NCI-H1105 treated with DMSO at 0.1 percent for 48 hours (cell line): ENCODE measurements around the gene HOXA6.

Source experiments
- DNase-seq: peaks from one replicate; lab custom pipeline; 2025; lab: John Stamatoyannopoulos, UW

The HOXA6 gene

DNA sequence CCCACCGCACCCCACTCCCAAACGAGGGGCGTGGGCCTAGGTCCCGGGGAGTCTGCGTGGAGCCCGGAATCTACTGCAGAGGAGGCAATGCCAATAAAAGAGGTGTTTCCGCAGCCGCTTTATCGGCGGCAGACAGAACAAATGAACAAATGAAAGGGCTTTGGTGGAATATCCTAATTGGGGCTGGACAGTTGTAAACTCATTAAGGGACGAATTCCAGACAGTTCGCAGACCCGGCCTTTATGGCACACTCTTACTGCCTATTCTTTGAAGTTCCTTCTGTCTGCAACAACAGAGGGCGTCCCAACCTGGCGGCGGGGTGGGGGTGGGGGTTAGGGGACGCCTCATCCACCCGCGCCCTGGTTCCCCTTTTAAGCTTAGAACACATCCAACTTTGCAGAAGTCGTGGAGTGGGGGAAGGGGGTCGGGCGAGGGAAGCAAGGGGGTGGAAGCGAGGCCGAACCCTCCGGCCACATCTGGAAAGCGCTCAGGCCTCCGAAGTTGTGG is 13.7 kb upstream of the HOXA6 start:
- peak; percentile 47 for DNase-seq

DNA sequence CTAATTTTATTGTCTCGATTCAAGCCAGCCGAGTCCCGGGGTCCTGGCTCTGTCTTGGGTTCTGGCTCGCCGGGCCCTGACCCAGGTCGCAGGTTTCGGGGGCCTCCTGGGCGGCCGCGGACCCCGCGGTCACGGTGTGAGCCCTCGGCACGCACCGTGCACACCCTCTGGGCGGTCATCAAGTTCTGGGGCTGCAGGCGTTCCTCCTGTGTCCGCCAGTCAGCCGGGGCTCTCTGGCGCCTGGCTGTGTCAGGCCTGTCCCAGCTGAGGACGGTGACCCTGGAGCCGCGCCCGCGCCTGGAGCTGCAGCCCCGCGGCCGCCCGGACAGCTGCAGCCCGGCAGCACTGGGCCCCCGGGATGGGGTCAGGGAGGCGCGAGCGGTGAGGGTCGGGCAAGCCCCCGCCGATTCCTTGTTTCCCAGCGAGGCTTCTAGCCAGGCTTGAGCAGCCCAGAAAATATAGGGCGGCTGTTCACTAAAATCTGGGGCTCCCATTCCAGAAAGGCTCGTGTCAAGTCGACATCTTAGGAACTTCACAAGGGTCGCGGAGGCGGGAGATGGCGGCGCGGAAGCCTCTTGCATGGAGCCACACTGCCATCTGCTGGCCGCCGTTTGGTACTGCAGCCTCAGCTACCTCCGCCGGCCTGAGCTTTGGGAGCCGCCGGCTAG is 13.1 kb upstream of the HOXA6 start:
- DNase-seq, result peak; percentile 80

DNA sequence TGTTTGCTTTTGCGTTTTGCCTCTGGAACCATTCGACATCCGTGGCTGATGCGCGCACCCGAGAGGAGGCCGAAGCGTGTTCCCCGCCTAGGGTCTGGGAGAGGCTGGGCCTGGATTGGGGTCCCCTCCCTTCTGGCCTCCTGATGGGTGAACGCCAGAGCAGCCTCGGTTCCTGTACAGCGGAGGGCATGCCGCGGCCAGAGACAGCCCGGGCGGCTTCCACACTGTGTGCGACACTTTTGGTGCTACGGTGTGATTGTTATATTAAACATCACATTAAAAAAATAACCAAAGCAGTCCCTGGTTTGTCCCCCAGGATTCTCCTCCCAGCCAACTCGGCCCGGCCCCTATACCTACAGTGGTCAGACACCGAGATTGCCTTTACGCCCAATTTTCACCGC is 12.6 kb upstream of the HOXA6 start:
- DNase-seq, result no peak

DNA sequence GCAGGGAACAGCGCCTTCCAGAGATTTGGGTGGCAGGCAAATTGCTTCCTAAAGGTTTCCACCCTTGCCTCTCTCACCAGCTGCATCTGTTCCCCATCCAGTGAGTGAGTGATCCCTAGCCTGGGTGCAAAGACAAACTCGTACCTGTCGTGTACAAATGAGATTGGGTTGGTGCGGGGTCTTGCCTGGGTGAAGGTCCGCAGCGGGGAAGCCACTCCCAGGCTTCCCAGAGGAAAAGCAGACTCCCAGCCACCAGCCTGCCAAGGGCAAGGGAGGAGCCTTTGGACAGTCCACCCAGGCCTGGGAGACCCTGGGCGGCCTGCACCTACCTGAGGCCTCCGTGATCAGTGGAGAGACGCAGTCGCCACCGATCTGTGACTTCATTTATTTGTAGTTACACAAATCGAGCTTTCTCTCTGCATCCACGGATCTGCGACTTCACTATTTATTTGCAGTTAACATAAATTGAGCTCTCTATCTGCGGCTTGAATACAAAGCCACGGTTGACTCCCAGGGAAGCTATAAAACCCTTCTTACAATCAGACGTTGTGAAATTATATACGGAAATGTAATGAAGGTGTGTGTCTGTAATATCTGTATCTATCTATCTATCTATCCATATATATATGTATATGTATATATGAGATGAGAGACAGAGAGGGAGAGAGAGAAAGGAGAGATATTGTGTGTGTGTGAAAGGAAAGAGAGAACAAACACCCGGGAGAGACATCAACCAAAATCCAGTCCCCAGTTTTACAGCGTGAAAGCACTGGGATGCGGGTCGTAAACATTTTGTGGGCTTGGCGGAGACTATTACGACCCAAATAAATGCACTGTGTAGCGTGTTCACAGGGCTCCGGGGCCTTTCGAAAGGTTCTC is 11.9 kb upstream of the HOXA6 start:
- no peak for DNase-seq

DNA sequence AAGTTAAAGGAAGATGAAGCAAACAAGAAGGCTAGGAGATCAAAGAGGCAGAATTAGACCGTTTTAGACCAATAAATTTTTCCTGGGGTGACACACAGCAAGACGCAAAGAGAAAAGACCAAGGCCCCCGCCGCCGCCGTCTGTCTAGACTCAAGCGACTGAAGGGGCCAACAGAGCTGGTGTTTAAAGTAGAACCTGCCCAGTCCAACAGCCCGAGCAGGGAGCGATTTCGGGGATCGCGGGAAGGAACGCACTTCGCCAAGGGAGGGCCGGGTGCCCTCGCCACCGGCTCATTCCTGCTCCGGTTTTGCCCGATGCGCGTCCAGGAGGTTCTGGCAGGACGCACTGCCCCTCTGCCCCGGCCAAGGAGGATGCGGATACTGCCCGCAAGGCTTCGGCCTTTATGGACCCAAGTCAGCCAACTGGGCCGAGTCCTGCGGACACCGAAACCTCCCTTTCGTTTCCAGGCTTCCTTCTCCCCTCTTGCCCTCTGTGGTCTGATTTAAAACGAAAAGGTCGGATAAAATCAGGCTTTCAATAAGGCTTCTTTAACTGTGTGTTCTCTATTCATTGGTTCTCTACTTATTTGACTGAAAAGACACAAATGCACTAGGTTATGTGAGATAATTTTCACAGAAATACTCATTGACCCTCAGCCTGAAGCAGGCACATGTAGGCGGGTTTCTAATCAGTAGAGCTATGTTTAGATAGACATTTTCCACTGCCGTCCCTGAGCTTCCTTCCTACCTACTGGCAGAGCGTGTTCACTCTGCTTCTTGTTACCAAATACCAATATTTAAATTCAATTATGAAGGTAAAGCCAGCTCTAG is 11.1 kb upstream of the HOXA6 start:
- DNase-seq, result no peak

DNA sequence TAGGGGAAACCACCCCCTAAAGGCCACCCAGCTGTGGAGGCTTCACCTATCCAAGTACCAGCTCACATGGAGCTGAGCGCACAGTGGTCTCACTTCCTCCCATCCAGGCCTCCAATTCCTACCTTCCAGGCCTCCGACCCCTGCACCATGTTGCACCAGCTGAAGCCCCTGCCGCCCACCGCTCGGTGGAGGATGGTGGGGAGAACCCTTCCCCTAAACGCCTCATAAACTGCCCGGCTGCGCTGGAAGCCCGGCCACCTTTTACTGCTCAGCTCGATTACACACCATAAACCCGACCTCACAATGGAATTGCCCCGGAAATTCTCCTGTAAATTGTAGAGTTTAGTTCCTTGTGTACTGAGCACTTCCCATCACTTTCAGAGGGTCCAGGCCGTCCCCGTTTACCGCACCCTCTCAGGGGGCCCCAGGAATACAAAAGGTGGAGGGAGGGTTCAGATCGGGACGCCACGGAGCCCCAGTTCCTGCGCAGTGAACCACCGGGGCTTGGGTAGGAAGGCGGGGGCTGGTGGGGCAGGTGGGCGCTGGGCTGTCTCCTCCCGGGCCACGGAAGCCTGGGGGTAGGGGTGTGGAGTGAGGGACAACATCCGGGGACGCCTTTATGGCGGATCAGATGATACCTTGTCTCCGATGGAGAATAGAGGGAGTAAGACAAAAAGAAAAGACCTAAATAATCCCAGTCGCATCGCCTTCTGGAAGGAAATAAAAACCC is 10.3 kb upstream of the HOXA6 start:
- no peak for DNase-seq

DNA sequence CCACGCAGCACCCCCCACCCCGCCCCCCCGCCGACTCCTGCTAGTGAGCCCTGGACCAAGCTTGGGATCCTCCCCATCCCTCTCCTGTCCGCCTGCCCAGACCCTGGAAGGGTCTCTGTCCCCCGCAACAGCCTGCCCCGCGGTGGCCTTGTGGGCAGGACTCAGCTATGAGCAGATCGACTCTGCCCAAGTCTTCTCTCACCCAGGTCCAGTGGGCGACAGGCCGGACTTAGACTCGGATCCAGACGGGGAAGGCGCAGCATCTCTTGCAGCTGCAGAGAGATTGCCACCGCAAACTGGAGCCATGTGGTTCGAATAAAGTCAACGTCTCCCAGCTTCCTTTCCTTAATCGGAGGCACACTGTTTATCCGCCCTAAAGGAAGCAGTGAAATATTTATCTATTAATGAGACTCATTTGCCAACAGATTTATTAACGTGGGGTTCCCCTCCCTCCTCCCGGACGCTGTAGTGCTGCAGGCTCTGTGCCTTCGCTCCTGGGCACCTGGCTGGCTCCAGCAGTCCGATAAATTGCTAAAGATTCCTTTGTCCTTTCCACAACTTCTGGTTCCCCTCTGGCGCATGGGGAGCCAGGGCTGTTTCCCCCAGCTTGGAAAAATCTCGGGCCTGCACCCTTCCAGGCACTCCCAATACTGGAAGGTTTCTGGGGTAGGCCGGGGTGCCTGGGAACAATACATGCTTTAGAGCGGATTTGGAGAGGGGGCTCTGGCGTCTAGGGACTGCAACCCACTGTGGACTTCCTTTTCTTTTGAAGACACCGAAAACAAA is 9.5 kb upstream of the HOXA6 start:
- DNase-seq, result no peak

DNA sequence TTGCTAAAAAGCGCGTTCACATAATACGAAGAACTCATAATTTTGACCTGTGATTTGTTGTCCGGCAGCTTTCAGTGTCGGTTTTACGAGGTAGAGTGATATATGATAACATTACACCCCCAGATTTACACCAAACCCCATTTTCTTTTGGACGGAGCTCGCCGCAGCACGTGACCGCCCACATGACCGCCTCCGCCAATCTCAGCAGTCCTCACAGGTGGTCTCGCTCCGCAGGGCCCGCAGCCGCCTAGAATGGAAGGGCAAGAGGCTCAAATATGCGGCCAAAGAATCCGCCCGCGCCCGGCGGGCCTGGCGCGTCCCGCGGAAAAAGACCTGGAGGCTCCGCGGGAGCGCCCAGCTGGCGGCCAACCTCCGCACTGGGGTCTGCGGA is 8.9 kb upstream of the HOXA6 start, which contains the start of gene HOXA7:
Gene HOXA7, minus strand, starts transcription at position 168 of the 391 bp plus-strand sequence. Its CDS starts 130 bp downstream, at position 38.
- DNase-seq, result no peak

DNA sequence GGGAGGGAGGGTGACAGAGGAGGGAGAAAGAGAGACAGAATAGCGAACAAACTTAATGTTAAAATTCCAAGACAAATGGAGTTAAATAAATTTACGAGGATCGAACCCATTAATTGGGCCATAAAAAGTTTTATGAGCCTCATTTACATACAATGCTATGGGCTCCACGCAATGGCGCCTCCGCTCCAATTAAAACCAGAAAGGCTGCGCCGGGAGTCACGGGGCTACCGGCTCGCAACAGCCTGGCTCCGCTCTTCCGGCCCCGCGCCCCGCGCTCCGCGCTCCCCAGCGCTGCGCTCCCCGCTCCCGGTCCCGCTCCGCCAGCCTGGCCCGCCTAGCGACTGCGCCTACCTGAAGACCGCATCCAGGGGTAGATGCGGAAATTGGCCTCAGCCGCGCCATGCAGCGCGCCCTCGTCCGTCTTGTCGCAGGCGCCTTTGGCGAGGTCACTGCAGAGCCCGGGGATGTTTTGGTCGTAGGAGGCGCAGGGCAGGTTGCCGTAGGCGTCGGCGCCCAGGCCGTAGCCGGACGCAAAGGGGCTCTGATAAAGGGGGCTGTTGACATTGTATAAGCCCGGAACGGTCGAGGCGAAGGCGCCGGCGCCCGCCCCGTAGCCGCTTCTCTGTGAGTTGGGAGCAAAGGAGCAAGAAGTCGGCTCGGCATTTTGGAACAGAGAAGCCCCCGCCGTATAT is 8.4 kb upstream of the HOXA6 start:
- DNase-seq, result no peak

DNA sequence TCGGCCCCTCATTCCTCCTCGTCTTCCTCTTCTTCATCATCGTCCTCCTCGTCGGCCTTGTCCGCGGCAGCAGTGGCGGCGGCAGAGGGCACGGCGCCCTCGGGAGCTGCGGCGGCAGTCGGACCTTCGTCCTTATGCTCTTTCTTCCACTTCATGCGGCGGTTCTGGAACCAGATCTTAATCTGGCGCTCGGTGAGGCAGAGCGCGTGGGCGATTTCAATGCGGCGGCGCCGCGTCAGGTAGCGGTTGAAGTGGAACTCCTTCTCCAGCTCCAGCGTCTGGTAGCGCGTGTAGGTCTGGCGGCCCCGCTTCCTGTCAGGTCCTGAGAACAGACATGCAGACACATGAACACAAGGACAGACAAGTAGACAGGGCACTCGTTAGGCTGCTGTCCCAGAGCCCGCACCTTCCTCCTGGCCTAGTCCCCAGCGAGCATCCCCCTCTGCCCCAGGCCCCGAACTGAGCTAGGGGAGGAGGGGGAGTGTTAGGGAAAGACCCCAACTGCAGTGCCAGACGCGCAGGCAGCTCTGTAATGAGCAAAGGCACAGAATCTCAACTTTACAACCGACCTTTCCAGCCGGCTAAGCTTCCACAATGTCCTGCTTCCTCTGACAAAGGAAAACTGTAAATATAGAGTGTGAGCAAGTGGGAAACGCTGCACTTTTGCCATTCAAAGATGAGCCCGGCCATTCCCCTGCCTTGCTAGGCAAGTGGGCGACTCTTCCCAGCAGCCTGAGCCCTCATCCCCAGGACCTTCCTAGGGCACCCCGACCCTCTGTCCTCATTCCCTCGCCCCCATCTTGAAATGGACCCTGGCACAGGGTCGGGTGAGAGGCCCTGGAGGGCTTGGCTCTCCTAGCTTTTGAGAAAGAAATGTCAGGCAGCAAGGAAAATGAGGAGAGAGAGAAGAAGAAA is 7.6 kb upstream of the HOXA6 start:
- DNase-seq, result no peak

DNA sequence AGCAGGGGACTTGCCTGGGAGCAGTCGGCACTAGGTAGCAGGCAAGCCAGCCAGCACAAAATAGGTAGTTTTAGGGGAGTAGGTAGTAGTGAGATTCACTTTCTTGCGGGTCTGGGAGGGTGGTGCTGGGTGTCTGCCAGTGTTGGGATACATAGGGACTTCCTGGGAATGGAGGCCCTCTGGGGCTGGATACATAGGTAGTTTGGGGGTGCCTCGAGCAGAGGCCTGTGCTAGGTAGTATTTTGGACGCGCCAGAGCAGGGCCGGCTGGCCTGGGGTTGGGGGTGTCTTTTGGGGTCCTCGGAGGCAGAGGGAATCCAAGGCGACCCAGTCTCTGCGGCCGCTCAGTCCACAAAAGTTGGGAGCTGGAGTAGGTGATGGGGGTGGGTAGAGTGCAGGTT is 6.8 kb upstream of the HOXA6 start:
- no peak for DNase-seq

DNA sequence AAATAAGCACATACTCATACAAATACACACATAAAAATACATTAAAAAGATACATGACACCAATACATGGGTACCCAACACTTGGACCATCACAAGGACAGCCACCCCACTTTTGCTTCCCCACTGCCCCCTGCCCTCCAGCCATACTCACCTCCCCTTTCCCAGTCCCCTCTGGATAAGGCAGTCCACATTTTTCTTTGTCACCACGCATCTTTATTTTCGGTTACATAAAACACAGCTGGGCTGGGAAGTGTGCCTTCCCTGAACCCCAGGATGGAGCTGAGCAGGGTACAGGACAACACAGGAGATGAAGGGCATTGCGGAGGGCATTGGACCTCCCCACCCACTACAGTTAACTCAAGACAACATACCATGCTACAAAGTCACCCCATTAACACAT is 6.0 kb upstream of the HOXA6 start:
- no peak for DNase-seq

DNA sequence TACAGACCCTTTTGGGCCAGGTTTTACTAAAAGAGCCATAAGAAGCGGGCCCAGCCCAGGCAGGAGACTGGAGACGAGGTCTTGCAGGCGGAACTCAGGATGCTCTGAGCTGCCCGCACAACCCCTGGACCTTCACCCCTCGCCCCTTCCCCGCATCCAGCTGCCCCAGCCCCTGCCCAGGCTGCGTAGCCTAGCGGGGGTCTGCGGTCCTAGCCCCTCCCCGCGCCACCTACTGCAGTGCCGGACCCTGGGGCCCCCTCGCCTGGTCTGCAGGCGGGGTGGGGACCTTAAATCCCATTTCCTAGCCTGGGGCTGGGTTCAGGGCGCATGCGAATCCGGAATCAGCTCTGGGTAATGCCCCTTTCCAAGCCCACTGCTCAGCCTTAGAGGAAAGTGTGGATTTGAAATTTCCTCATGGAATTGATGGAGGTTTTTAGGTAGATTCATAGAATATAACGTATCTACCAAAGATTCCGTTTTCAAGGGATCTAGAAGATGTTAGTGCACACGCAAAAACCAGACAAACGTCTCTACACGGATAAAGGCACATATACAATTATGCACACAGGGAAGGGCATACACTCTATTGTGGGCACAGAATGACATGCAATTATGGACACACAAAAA is 5.4 kb upstream of the HOXA6 start:
- DNase-seq, result no peak

DNA sequence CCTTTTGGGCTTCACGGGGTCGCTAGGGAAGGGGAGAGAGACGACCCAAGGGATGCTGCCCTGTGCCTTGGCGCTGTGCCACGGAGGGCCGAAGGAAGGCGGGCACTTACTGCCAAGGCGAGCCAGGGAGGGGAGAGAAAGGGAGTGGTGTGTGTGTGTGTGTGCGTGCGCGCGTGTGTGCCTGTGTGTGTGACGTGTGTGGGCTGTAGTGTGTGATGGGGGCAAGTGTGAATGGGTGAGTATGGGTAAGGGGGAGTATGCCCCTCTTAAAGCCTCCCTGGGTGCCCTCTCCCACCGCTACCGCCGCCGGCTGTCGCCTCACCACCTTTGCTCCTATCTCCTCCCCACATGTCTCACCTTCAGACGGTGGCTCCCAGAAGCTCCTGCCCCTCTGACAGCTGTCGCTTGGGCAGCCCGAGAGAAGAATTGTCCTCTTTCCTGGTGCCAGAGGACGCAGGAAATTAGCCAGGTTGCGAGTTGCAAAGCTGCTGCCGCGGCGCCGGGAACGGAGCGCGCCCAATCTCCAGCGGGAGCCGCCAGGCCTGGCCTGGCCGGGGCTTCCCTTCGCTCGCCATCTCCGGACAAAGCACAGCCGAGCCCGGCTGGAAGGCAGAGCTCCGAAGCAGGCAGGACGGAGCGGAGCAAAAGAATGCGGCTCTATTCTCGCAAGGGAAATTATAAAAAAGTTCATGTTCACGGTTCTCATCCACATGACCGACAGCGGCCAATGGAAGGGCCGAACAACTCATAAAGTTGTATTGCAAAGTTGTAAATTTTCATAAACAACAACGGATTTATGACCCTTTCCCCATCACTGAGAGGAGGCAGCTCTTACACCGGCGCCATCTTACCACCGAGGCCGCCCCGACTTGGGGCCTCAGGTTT is 4.6 kb upstream of the HOXA6 start, which contains the start of gene HOXA3:
Gene HOXA3, minus strand, starts transcription at position 653 of the 885 bp plus-strand sequence. CDS start 41,943 bp downstream, outside the sequence.
- no peak for DNase-seq

DNA sequence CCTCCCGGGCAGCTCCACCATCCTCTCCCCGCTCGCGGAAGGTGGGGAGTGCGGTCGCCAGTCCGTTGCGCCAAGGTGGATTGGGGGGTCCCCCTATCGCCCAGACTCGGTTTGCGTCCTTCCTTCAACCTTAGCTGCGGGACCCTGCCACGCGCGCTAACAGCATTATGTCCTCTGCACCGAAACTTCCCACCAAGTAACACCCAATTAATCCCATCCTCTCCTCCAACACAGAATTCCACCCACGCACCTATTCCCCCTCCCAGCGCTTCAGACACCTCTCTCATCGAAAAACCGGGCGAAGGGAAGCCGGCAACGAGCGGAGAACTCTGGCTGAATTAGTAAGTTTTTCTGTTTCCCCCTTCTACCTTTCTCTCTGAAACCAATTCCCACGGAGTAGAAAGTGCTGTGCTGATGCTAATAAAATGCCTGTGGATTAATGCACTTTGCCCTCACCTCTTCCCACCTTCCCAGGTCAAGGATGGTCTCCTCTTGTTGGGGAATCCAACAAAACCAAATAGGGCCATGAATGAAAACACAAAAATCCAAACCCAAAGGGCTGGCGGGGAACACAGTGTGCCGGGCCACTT is 3.9 kb upstream of the HOXA6 start:
- DNase-seq, result no peak

DNA sequence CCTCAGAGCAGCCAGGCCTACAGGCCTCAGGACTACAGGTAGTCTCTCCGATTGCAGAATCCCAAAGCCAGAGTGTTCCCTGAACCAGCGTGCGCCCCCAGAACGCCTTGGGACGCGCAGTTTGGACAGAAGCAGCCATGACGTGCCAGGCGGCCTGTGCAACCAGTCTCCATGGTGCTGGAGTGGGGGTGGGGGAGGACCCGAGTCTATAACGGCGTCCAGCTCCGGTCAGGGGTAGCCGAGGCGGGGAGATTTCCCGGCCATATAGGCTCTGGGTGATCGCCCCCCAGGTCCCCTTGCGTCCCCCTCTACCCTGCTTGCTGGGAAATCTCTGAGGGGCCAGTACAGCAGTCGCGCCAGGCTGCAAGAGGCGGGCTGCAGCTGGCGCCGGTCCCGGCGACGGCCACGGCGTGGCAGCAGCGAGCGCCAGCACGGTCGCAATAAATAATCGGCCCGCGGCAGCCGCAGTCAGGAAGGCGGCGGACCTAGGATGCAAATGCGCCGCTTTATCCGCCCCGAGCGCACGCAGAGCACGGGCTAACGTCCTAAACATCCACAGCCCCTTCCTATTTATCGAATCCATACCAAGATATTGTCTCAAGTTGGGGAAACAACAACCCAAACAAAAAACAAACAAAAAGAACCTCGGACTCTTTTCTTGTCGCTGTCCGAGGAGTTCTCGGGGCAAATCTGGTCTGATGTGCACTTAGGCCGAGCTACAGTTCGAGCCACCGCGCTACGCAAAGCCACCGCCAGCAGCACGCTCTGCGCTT is 3.2 kb upstream of the HOXA6 start:
- DNase-seq, result peak; percentile 86
